Activated T-cell treated with anti-CD3 and anti-CD28 coated beads for 1 hour (primary cell): ENCODE measurements around the gene EIF2S2.
A peak's percentile ranks its signal among the peaks of the same experiment; 100 is the strongest.
"Not testable (repeated sequence)": the region's sequence is repeated elsewhere in the genome, so short reads cannot be mapped to it uniquely, and the experiment has no call there.

Experiments used
- DNase-seq: peaks from one replicate; pipeline ENCODE4 v3.0.0-alpha.2; 2020; ENCODE audit warnings: low read depth

Gene EIF2S2

GRCh38 chr20:34111702-34112599, at the start of gene EIF2S2:
Gene EIF2S2, minus strand, starts transcription at chr20:34112243. Its CDS starts 133 bp downstream, at chr20:34112110.
- DNase-seq, result peak; percentile 91

- DNase-seq, result not testable (repeated sequence)
Measured at GRCh38 chr20:34157697-34158096, 45.7 kb upstream of the EIF2S2 start.

GRCh38 chr20:34155836-34156235, 43.8 kb upstream of the EIF2S2 start:
- DNase-seq, result no peak

GRCh38 chr20:34153169-34153568, 41.1 kb upstream of the EIF2S2 start:
- DNase-seq, result not testable (repeated sequence)

GRCh38 chr20:34152073-34152472, 40.0 kb upstream of the EIF2S2 start:
- not testable (repeated sequence) for DNase-seq

- no peak for DNase-seq
Measured at GRCh38 chr20:34150306-34151000, 38.4 kb upstream of the EIF2S2 start.

GRCh38 chr20:34145280-34145819, 33.3 kb upstream of the EIF2S2 start:
- no peak for DNase-seq

GRCh38 chr20:34143951-34144350, 31.9 kb upstream of the EIF2S2 start:
- no peak for DNase-seq

GRCh38 chr20:34142121-34142520, 30.1 kb upstream of the EIF2S2 start:
- no peak for DNase-seq

GRCh38 chr20:34141293-34141692, 29.2 kb upstream of the EIF2S2 start:
- no peak for DNase-seq

- not testable (repeated sequence) for DNase-seq
Measured at GRCh38 chr20:34135525-34136275, 23.7 kb upstream of the EIF2S2 start.

- DNase-seq, result not testable (repeated sequence)
Measured at GRCh38 chr20:34133365-34133860, 21.4 kb upstream of the EIF2S2 start.

- not testable (repeated sequence) for DNase-seq
Measured at GRCh38 chr20:34132943-34133342, 20.9 kb upstream of the EIF2S2 start.

GRCh38 chr20:34132491-34132890, 20.4 kb upstream of the EIF2S2 start:
- DNase-seq, result not testable (repeated sequence)

- DNase-seq, result no peak
Measured at GRCh38 chr20:34131491-34131890, 19.4 kb upstream of the EIF2S2 start.

- DNase-seq, result peak; percentile 16
Measured at GRCh38 chr20:34129518-34130162, 17.6 kb upstream of the EIF2S2 start.

GRCh38 chr20:34127792-34128191, 15.7 kb upstream of the EIF2S2 start:
- no peak for DNase-seq

GRCh38 chr20:34124469-34125249, 12.6 kb upstream of the EIF2S2 start:
- DNase-seq, result no peak

GRCh38 chr20:34123309-34123708, 11.3 kb upstream of the EIF2S2 start:
- DNase-seq, result no peak

GRCh38 chr20:34122274-34122980, 10.4 kb upstream of the EIF2S2 start:
- no peak for DNase-seq
